ENCODE measurements around the gene GNB1L. TPM values are rescaled to one million over a fixed set of nuclear protein-coding genes. Genes with fewer than 3 reads are reported as not detected.

The GNB1L gene
- total RNA-seq, 1 experiment from 2014 or later: 15.8 TPM

GRCh38 chr22:19783586-19784383 lies 70.9 kb downstream of the GNB1L start:
- Mint-ChIP-seq H3K36me3 (ENCODE audit: insufficient read depth, unreplicated experiment) (no peaks in the 10 kb centered on the region), H3K9me3 (ENCODE audit: unreplicated experiment) (no peaks in the 10 kb centered on the region), H3K4me1 (ENCODE audit: low read depth, unreplicated experiment) (no peaks in the 10 kb centered on the region), H3K27ac (ENCODE audit: unreplicated experiment) (no peak overlapping the region), H3K4me3 (ENCODE audit: unreplicated experiment) (no peak overlapping the region), H3K27me3 (ENCODE audit: insufficient read depth, unreplicated experiment) (no peaks in the 10 kb centered on the region)
- ChIA-PET CTCF (no interaction called here), POLR2A (no interaction called here)
- no peak for TF ChIP-seq CTCF (IDR thresholded peaks at IDR 0.05; ENCODE audit: insufficient read depth in 1 of 2, low read depth in 1 of 2, low read length in 1 of 2, severe bottlenecking in 1 of 2, unreplicated experiment in 1 of 2)
- BruUV-seq (replicated peaks): no TSS peak
- intact Hi-C loops (cut with micrococcal nuclease; ENCODE audit: unreplicated experiment): no loop called here
- Histone ChIP-seq H3K27me3 (replicated peaks; ENCODE audit: control insufficient read depth, insufficient read depth, low read length) (no peaks in the 10 kb centered on the region), H3K9me3 (peaks cover 4% of the 10 kb centered on the region; the same call in 1 of the 2 replicates), H3K4me1 (no peaks in the 10 kb centered on the region), H3K36me3 (ENCODE audit: control insufficient read depth, insufficient read depth, low read length) (no peaks in the 10 kb centered on the region), H3K4me3 (ENCODE audit: low read depth, low read length) (no peak overlapping the region)
- no peak for DNase-seq

GRCh38 chr22:19782533-19782932 lies 72.1 kb downstream of the GNB1L start:
- CTCF ChIA-PET: no interaction called here
- Mint-ChIP-seq H3K27me3 (ENCODE audit: insufficient read depth, unreplicated experiment) (no peaks in the 10 kb centered on the region), H3K4me3 (ENCODE audit: unreplicated experiment) (no peak overlapping the region), H3K4me1 (ENCODE audit: low read depth, unreplicated experiment) (no peaks in the 10 kb centered on the region), H3K9me3 (ENCODE audit: unreplicated experiment) (no peaks in the 10 kb centered on the region), H3K27ac (ENCODE audit: unreplicated experiment) (no peak overlapping the region), H3K36me3 (ENCODE audit: insufficient read depth, unreplicated experiment) (no peaks in the 10 kb centered on the region)
- H3K4me3 ChIP-seq (ENCODE audit: low read depth, low read length): no peak overlapping the region
- H3K4me1 ChIP-seq: no peaks in the 10 kb centered on the region
- no peaks in the 10 kb centered on the region for H3K27me3 ChIP-seq (replicated peaks; ENCODE audit: control insufficient read depth, insufficient read depth, low read length)
- peaks cover 4% of the 10 kb centered on the region; the same call in 1 of the 2 replicates for H3K9me3 ChIP-seq
- intact Hi-C loops (cut with micrococcal nuclease; ENCODE audit: unreplicated experiment): no loop called here
- no peak for TF ChIP-seq CTCF (IDR thresholded peaks at IDR 0.05; ENCODE audit: insufficient read depth in 1 of 2, low read depth in 1 of 2, low read length in 1 of 2, severe bottlenecking in 1 of 2, unreplicated experiment in 1 of 2)
- POLR2A ChIA-PET: no interaction called here
- H3K36me3 ChIP-seq (ENCODE audit: control insufficient read depth, insufficient read depth, low read length): no peaks in the 10 kb centered on the region
- no TSS peak for BruUV-seq (replicated peaks)
- no peak for DNase-seq

- CTCF ChIA-PET: interaction anchor here (1.0 to 1.4 kb wide), 2 partner anchors 24 to 131 kb away, joined by 3 to 4 read pairs; no protein-coding TSS in a partner anchor
Observed at GRCh38 chr22:19779685-19780268, 74.9 kb downstream of the GNB1L start.

More at GRCh38 chr22:19779685-19780268, 74.9 kb downstream of the GNB1L start:
- Histone ChIP-seq H3K27me3 (replicated peaks; ENCODE audit: control insufficient read depth, insufficient read depth, low read length) (no peaks in the 10 kb centered on the region), H3K36me3 (ENCODE audit: control insufficient read depth, insufficient read depth, low read length) (no peaks in the 10 kb centered on the region), H3K4me3 (ENCODE audit: low read depth, low read length) (no peak overlapping the region), H3K9me3 (peaks cover 4% of the 10 kb centered on the region; the same call in 1 of the 2 replicates), H3K4me1 (no peaks in the 10 kb centered on the region)
- Mint-ChIP-seq H3K36me3 (ENCODE audit: insufficient read depth, unreplicated experiment) (no peaks in the 10 kb centered on the region), H3K4me3 (ENCODE audit: unreplicated experiment) (no peak overlapping the region), H3K4me1 (ENCODE audit: low read depth, unreplicated experiment) (no peaks in the 10 kb centered on the region), H3K27me3 (ENCODE audit: insufficient read depth, unreplicated experiment) (no peaks in the 10 kb centered on the region), H3K27ac (ENCODE audit: unreplicated experiment) (no peak overlapping the region), H3K9me3 (ENCODE audit: unreplicated experiment) (no peaks in the 10 kb centered on the region)
- POLR2A ChIA-PET: interaction anchor here (0.6 kb wide), 1 partner anchor 66 kb away, joined by 4 read pairs; no protein-coding TSS in a partner anchor
- no peak for DNase-seq
- no TSS peak for BruUV-seq (replicated peaks)
- TF ChIP-seq CTCF (IDR thresholded peaks at IDR 0.05; ENCODE audit: insufficient read depth in 1 of 2, low read depth in 1 of 2, low read length in 1 of 2, severe bottlenecking in 1 of 2, unreplicated experiment in 1 of 2): no peak
- intact Hi-C loops (cut with micrococcal nuclease; ENCODE audit: unreplicated experiment): loop anchor here (1.0 kb wide), 1 partner anchor 48 kb away; no protein-coding TSS in a partner anchor
